Endothelial cell of umbilical vein (primary cell): Measurements from ENCODE around the gene HOXA4. TPM values are rescaled to one million over a fixed set of nuclear protein-coding genes. Genes with fewer than 3 reads are reported as not detected.

ENCODE experiments used
- BruUV-seq: library from RNA; stranded (reverse); fragments of 400-500 nt; replicated peaks from 2 replicates; lab custom pipeline; 2021; lab: Mats Ljungman, UMichigan
- CTCF ChIA-PET: fragments of 300-600, 350-600 bp; sonication (Branson Sonifier 250); formaldehyde crosslinking; loops from one replicate; lab custom pipeline; 2021; ENCODE audit warnings: antibody characterized with exemption, inconsistent platforms; lab: Charles Lee
- POLR2A ChIA-PET: fragments of 300-600, 350-600 bp; sonication (Branson Sonifier 250); formaldehyde crosslinking; loops from one replicate; lab custom pipeline; 2021; ENCODE audit warnings: antibody characterized with exemption, inconsistent platforms; lab: Charles Lee
- DNase-seq: peaks from one replicate; pipeline ENCODE4 v3.0.0-alpha.2; 2011; ENCODE audit warnings: low read depth, low spot score
- FAIRE-seq: peaks from 2 replicates; lab custom pipeline; 2011; peaks lifted over from hg19 to GRCh38; lab: Jason Lieb, UNC
- H2AFZ ChIP-seq: 2 replicates; pipeline ENCODE4 v1.6.0; 2012; ENCODE audit warnings: low read depth, low read length, control low read depth, inconsistent platforms
- H3K27ac ChIP-seq: 2 replicates; pipeline ENCODE4 v1.5.1; 2011; ENCODE audit warnings: low read depth, mild to moderate bottlenecking, control low read depth, low read length, moderate library complexity; ENCODE audit not compliant: insufficient read depth
- H3K27me3 ChIP-seq, 2 experiments: 2 replicates each; pipeline versions ENCODE4 v1.6.0 to v1.6.1; 2011; ENCODE audit warnings: low read length in 2 of 2, mixed read lengths in 1 of 2; ENCODE audit not compliant: control insufficient read depth in 2 of 2, insufficient read depth in 2 of 2
- H3K36me3 ChIP-seq, 2 experiments: 2 replicates in 1 of 2; 3 replicates in 1 of 2; pipeline ENCODE4 v1.5.1; 2011; ENCODE audit warnings: low read length in 2 of 2, mild to moderate bottlenecking in 1 of 2, moderate library complexity in 1 of 2; ENCODE audit not compliant: control insufficient read depth in 2 of 2, insufficient read depth in 2 of 2; ENCODE audit errors: extremely low read depth in 1 of 2
- H3K4me1 ChIP-seq: 3 replicates; pipeline ENCODE4 v1.5.1; 2011; ENCODE audit warnings: mild to moderate bottlenecking, low read length; ENCODE audit not compliant: control insufficient read depth, insufficient read depth; ENCODE audit errors: extremely low read depth
- H3K4me2 ChIP-seq: 2 replicates; pipeline ENCODE4 v1.6.1; 2011; ENCODE audit warnings: low read length, control low read depth, mixed read lengths; ENCODE audit not compliant: insufficient read depth
- H3K4me3 ChIP-seq, 3 experiments: fragments of 200-600 bp in 1 of 3; sonication (generic), shearing (Covaris generic) in 1 of 3; replicated peaks in 1 of 3; 2 replicates each; pipeline ENCODE4 v1.5.1; 2011 to 2016; ENCODE audit warnings: control low read depth in 3 of 3, low read length in 3 of 3, mild to moderate bottlenecking in 2 of 3, inconsistent platforms in 1 of 3, low read depth in 1 of 3, moderate library complexity in 1 of 3; ENCODE audit not compliant: insufficient read depth in 1 of 3
- H3K79me2 ChIP-seq: 2 replicates; pipeline ENCODE4 v1.6.0; 2012; ENCODE audit warnings: low read length, inconsistent platforms; ENCODE audit not compliant: control insufficient read depth, insufficient read depth
- H3K9ac ChIP-seq: replicated peaks from 2 replicates; pipeline ENCODE3; 2011; ENCODE audit warnings: low read length, control low read depth; ENCODE audit not compliant: insufficient read depth; ENCODE audit errors: extremely low read depth
- H3K9me1 ChIP-seq: replicated peaks from 3 replicates; pipeline ENCODE4 v1.6.0; 2011; ENCODE audit warnings: mild to moderate bottlenecking, low read length; ENCODE audit not compliant: control insufficient read depth, insufficient read depth; ENCODE audit errors: extremely low read depth
- H3K9me3 ChIP-seq: replicated peaks from 2 replicates; pipeline ENCODE4 v1.5.1; 2012; ENCODE audit warnings: low read length, inconsistent platforms; ENCODE audit not compliant: control insufficient read depth, insufficient read depth
- H4K20me1 ChIP-seq: replicated peaks from 2 replicates; pipeline ENCODE3; 2011; ENCODE audit warnings: mild to moderate bottlenecking, low read length; ENCODE audit not compliant: control insufficient read depth, insufficient read depth; ENCODE audit errors: extremely low read depth
- CTCF ChIP-seq, 2 donors: IDR thresholded peaks; 1 replicate in 1 of 2; 2 replicates in 1 of 2; pipeline ENCODE4 v1.5.1; 2011; ENCODE audit warnings: low read length in 2 of 2, mild to moderate bottlenecking in 2 of 2, moderate library complexity in 2 of 2, control low read depth in 1 of 2, inconsistent platforms in 1 of 2, low read depth in 1 of 2; ENCODE audit not compliant: insufficient read depth in 1 of 2; ENCODE audit errors: extremely low read depth in 1 of 2
- EZH2 ChIP-seq: IDR thresholded peaks from 2 replicates; pipeline ENCODE4 v1.6.1; 2012; ENCODE audit warnings: borderline replicate concordance, low read depth, mild to moderate bottlenecking, moderate library complexity, low read length, inconsistent platforms; ENCODE audit not compliant: severe bottlenecking
- MYC ChIP-seq: IDR thresholded peaks from one replicate; pipeline ENCODE4 v1.6.1; 2011; ENCODE audit warnings: mild to moderate bottlenecking, low read depth, low read length
- POLR2A ChIP-seq: IDR thresholded peaks from 2 replicates; pipeline ENCODE4 v1.6.1; 2012; ENCODE audit warnings: low read depth, mild to moderate bottlenecking, control low read depth, low read length
- dilution Hi-C: fragments of 300-500 bp; cut with MboI; formaldehyde crosslinking; loops from one replicate; pipeline ENCODE4 v1.15.0; 2019; ENCODE audit warnings: low sequenced_read_pairs; ENCODE audit not compliant: extremely low pct_ligation_motif_present
- intact Hi-C: fragments of 100-400 bp; cut with micrococcal nuclease; formaldehyde crosslinking; loops from one replicate; pipeline ENCODE4 v1.10.0; 2022
- polyA plus RNA-seq, 4 experiments: library from polyadenylated mRNA; depleted of rRNA in 3 of 4; stranded (reverse) in 3 of 4; unstranded in 1 of 4; fragments of >200 nt; gene quantifications; 2 replicates each; pipeline versions ENCODE4 v1.2.1 to v1.2.3, GENCODE V29; 2011 to 2012; ENCODE audit warnings: missing spikeins in 1 of 4
- total RNA-seq: library from RNA; stranded (reverse); gene quantifications from 2 replicates; pipeline ENCODE4 v1.2.3, GENCODE V29; 2021

HOXA4 gene
- total and polyA plus RNA-seq, 2 donors (not counting 3 experiments of a cell fraction or from before 2014, with no cell fraction given), result 4.9 to 8.1 TPM

GRCh38 chr7:27146491-27147198 lies 16.1 kb upstream of the HOXA4 start:
- Histone ChIP-seq H3K27ac (peak overlapping the region; percentile 64), H3K4me3 (peak overlapping the region in 2 of 3 experiments; percentile 33 to 54), H3K9me3 (no peaks in the 10 kb centered on the region), H3K79me2 (peaks cover 97% of the 10 kb centered on the region), H3K9me1 (no peaks in the 10 kb centered on the region), H3K4me2 (peak overlapping the region; percentile 76), H2AFZ (no peak overlapping the region), H3K9ac (peak overlapping the region; percentile 51), H4K20me1 (no peaks in the 10 kb centered on the region), H3K4me1 (peaks cover 61% of the 10 kb centered on the region), H3K36me3 (peaks cover 0 to 16% of the 10 kb centered on the region in 2 experiments), H3K27me3 (no peaks in the 10 kb centered on the region)
- no peak for DNase-seq
- dilution Hi-C loops (no loop called here), intact Hi-C loops (no loop called here)
- no TSS peak for BruUV-seq
- POLR2A ChIA-PET, result interaction anchor here (1.6 kb wide), 1 partner anchor 14 kb away, joined by 4 read pairs; no protein-coding TSS in a partner anchor
- CTCF ChIA-PET, result interaction anchor here (0.7 to 7.0 kb wide), 7 partner anchors 11 to 776 kb away, joined by 3 to 68 read pairs (median 23); partner anchors contain the start of gene HOXA7
- no peak for TF ChIP-seq CTCF (IDR thresholded peaks at IDR 0.05; ENCODE audit: extremely low read depth in 1 of 2, insufficient read depth in 1 of 2, low read depth in 1 of 2, low read length in 2 of 2)
- TF ChIP-seq POLR2A, result no peak
- no peak for TF ChIP-seq EZH2
- no peak for TF ChIP-seq MYC
- FAIRE-seq, result peak; percentile 35
